ENCODE measurements around the gene CRABP1.

Gene CRABP1

GRCh38 chr15:78317145-78317836, 22.9 kb upstream of the CRABP1 start:
- DNase-seq (ENCODE audit: low read depth, low spot score) = no peak

- DNase-seq (ENCODE audit: low read depth, low spot score) = no peak
Observed at GRCh38 chr15:78319588-78319987, 20.6 kb upstream of the CRABP1 start.

GRCh38 chr15:78320183-78320582, 20.0 kb upstream of the CRABP1 start:
- DNase-seq (ENCODE audit: low read depth, low spot score) = no peak

GRCh38 chr15:78321041-78321570, 19.0 kb upstream of the CRABP1 start:
- no peak for DNase-seq (ENCODE audit: low read depth, low spot score)

- no peak for DNase-seq (ENCODE audit: low read depth, low spot score)
Observed at GRCh38 chr15:78321786-78322185, 18.4 kb upstream of the CRABP1 start.

GRCh38 chr15:78322243-78322642, 17.9 kb upstream of the CRABP1 start:
- DNase-seq (ENCODE audit: low read depth, low spot score) = no peak

GRCh38 chr15:78322724-78323521, 17.2 kb upstream of the CRABP1 start:
- no peak for DNase-seq (ENCODE audit: low read depth, low spot score)

- DNase-seq (ENCODE audit: low read depth, low spot score) = no peak
Observed at GRCh38 chr15:78323693-78324092, 16.5 kb upstream of the CRABP1 start.

GRCh38 chr15:78324144-78324543, 16.0 kb upstream of the CRABP1 start:
- DNase-seq (ENCODE audit: low read depth, low spot score) = no peak

GRCh38 chr15:78325092-78325843, 14.9 kb upstream of the CRABP1 start:
- DNase-seq (ENCODE audit: low read depth, low spot score) = no peak

GRCh38 chr15:78327466-78327865, 12.7 kb upstream of the CRABP1 start:
- no peak for DNase-seq (ENCODE audit: low read depth, low spot score)

- no peak for DNase-seq (ENCODE audit: low read depth, low spot score)
Observed at GRCh38 chr15:78329625-78330024, 10.5 kb upstream of the CRABP1 start.

- DNase-seq (ENCODE audit: low read depth, low spot score) = no peak
Observed at GRCh38 chr15:78334845-78335244, 5.3 kb upstream of the CRABP1 start.

- DNase-seq (ENCODE audit: low read depth, low spot score) = no peak
Observed at GRCh38 chr15:78335985-78336384, 4.2 kb upstream of the CRABP1 start.

- no peak for DNase-seq (ENCODE audit: low read depth, low spot score)
Observed at GRCh38 chr15:78338781-78339180, 1.4 kb upstream of the CRABP1 start.

GRCh38 chr15:78339559-78339958, 594 bp upstream of the CRABP1 start:
- no peak for DNase-seq (ENCODE audit: low read depth, low spot score)

GRCh38 chr15:78341057-78341987, 1.2 kb downstream of the CRABP1 start:
- no peak for DNase-seq (ENCODE audit: low read depth, low spot score)

GRCh38 chr15:78342021-78342420, 1.9 kb downstream of the CRABP1 start:
- DNase-seq (ENCODE audit: low read depth, low spot score) = no peak

- DNase-seq (ENCODE audit: low read depth, low spot score) = no peak
Observed at GRCh38 chr15:78343276-78344060, 3.3 kb downstream of the CRABP1 start.

- no peak for DNase-seq (ENCODE audit: low read depth, low spot score)
Observed at GRCh38 chr15:78345396-78346125, 5.4 kb downstream of the CRABP1 start.

All from iPS DF 19.7 (cell line).